ENCODE results near the gene TBX5.

GRCh38 chr12:114404926-114405518, 922 bp downstream of the TBX5 start:
- TF ChIP-seq POLR2A (IDR thresholded peaks at IDR 0.05; ENCODE audit: low read length) (no peak), GATA1 (IDR thresholded peaks at IDR 0.05; ENCODE audit: low read depth, low read length) (no peak)

All from erythroblast (primary cell).